Endothelial cell of umbilical vein (primary cell): Measurements from ENCODE around the gene VAPB. TPM values are rescaled to one million over a fixed set of nuclear protein-coding genes. Genes with fewer than 3 reads are reported as not detected.
A peak's percentile ranks its signal among the peaks of the same experiment; 100 is the strongest.

Source experiments
- BruUV-seq: library from RNA; stranded (reverse); fragments of 400-500 nt; replicated peaks from 2 replicates; lab custom pipeline; 2021; lab: Mats Ljungman, UMichigan
- CTCF ChIA-PET: fragments of 300-600, 350-600 bp; sonication (Branson Sonifier 250); formaldehyde crosslinking; loops from one replicate; lab custom pipeline; 2021; ENCODE audit warnings: antibody characterized with exemption, inconsistent platforms; lab: Charles Lee
- POLR2A ChIA-PET: fragments of 300-600, 350-600 bp; sonication (Branson Sonifier 250); formaldehyde crosslinking; loops from one replicate; lab custom pipeline; 2021; ENCODE audit warnings: antibody characterized with exemption, inconsistent platforms; lab: Charles Lee
- DNase-seq: peaks from one replicate; pipeline ENCODE4 v3.0.0-alpha.2; 2011; ENCODE audit warnings: low read depth, low spot score
- FAIRE-seq: peaks from 2 replicates; lab custom pipeline; 2011; peaks lifted over from hg19 to GRCh38; lab: Jason Lieb, UNC
- H2AFZ ChIP-seq: 2 replicates; pipeline ENCODE4 v1.6.0; 2012; ENCODE audit warnings: low read depth, low read length, control low read depth, inconsistent platforms
- H3K27ac ChIP-seq: 2 replicates; pipeline ENCODE4 v1.5.1; 2011; ENCODE audit warnings: low read depth, mild to moderate bottlenecking, control low read depth, low read length, moderate library complexity; ENCODE audit not compliant: insufficient read depth
- H3K27me3 ChIP-seq, 2 experiments: 2 replicates each; pipeline versions ENCODE4 v1.6.0 to v1.6.1; 2011; ENCODE audit warnings: low read length in 2 of 2, mixed read lengths in 1 of 2; ENCODE audit not compliant: control insufficient read depth in 2 of 2, insufficient read depth in 2 of 2
- H3K36me3 ChIP-seq, 2 experiments: 2 replicates in 1 of 2; 3 replicates in 1 of 2; pipeline ENCODE4 v1.5.1; 2011; ENCODE audit warnings: low read length in 2 of 2, mild to moderate bottlenecking in 1 of 2, moderate library complexity in 1 of 2; ENCODE audit not compliant: control insufficient read depth in 2 of 2, insufficient read depth in 2 of 2; ENCODE audit errors: extremely low read depth in 1 of 2
- H3K4me1 ChIP-seq: 3 replicates; pipeline ENCODE4 v1.5.1; 2011; ENCODE audit warnings: mild to moderate bottlenecking, low read length; ENCODE audit not compliant: control insufficient read depth, insufficient read depth; ENCODE audit errors: extremely low read depth
- H3K4me2 ChIP-seq: 2 replicates; pipeline ENCODE4 v1.6.1; 2011; ENCODE audit warnings: low read length, control low read depth, mixed read lengths; ENCODE audit not compliant: insufficient read depth
- H3K4me3 ChIP-seq, 3 experiments: fragments of 200-600 bp in 1 of 3; sonication (generic), shearing (Covaris generic) in 1 of 3; replicated peaks in 1 of 3; 2 replicates each; pipeline ENCODE4 v1.5.1; 2011 to 2016; ENCODE audit warnings: control low read depth in 3 of 3, low read length in 3 of 3, mild to moderate bottlenecking in 2 of 3, inconsistent platforms in 1 of 3, low read depth in 1 of 3, moderate library complexity in 1 of 3; ENCODE audit not compliant: insufficient read depth in 1 of 3
- H3K79me2 ChIP-seq: 2 replicates; pipeline ENCODE4 v1.6.0; 2012; ENCODE audit warnings: low read length, inconsistent platforms; ENCODE audit not compliant: control insufficient read depth, insufficient read depth
- H3K9ac ChIP-seq: replicated peaks from 2 replicates; pipeline ENCODE3; 2011; ENCODE audit warnings: low read length, control low read depth; ENCODE audit not compliant: insufficient read depth; ENCODE audit errors: extremely low read depth
- H3K9me1 ChIP-seq: replicated peaks from 3 replicates; pipeline ENCODE4 v1.6.0; 2011; ENCODE audit warnings: mild to moderate bottlenecking, low read length; ENCODE audit not compliant: control insufficient read depth, insufficient read depth; ENCODE audit errors: extremely low read depth
- H3K9me3 ChIP-seq: replicated peaks from 2 replicates; pipeline ENCODE4 v1.5.1; 2012; ENCODE audit warnings: low read length, inconsistent platforms; ENCODE audit not compliant: control insufficient read depth, insufficient read depth
- H4K20me1 ChIP-seq: replicated peaks from 2 replicates; pipeline ENCODE3; 2011; ENCODE audit warnings: mild to moderate bottlenecking, low read length; ENCODE audit not compliant: control insufficient read depth, insufficient read depth; ENCODE audit errors: extremely low read depth
- EZH2 ChIP-seq: IDR thresholded peaks from 2 replicates; pipeline ENCODE4 v1.6.1; 2012; ENCODE audit warnings: borderline replicate concordance, low read depth, mild to moderate bottlenecking, moderate library complexity, low read length, inconsistent platforms; ENCODE audit not compliant: severe bottlenecking
- GATA2 ChIP-seq: IDR thresholded peaks from 2 replicates; pipeline ENCODE4 v1.7.0; 2011; ENCODE audit warnings: low read depth, mild to moderate bottlenecking, moderate library complexity, mixed read lengths, low read length; ENCODE audit not compliant: insufficient read length, insufficient read depth
- JUN ChIP-seq: IDR thresholded peaks from 2 replicates; pipeline ENCODE4 v1.6.1; 2011; ENCODE audit warnings: borderline replicate concordance, low read depth; ENCODE audit not compliant: insufficient read length, insufficient read depth
- MYC ChIP-seq: IDR thresholded peaks from one replicate; pipeline ENCODE4 v1.6.1; 2011; ENCODE audit warnings: mild to moderate bottlenecking, low read depth, low read length
- POLR2A ChIP-seq: IDR thresholded peaks from 2 replicates; pipeline ENCODE4 v1.6.1; 2012; ENCODE audit warnings: low read depth, mild to moderate bottlenecking, control low read depth, low read length
- POLR2AphosphoS5 ChIP-seq: IDR thresholded peaks from 2 replicates; pipeline ENCODE4 v1.6.1; 2012; ENCODE audit warnings: low read depth, mild to moderate bottlenecking, control low read depth, low read length, moderate library complexity; ENCODE audit not compliant: insufficient read depth
- dilution Hi-C: fragments of 300-500 bp; cut with MboI; formaldehyde crosslinking; loops from one replicate; pipeline ENCODE4 v1.15.0; 2019; ENCODE audit warnings: low sequenced_read_pairs; ENCODE audit not compliant: extremely low pct_ligation_motif_present
- intact Hi-C: fragments of 100-400 bp; cut with micrococcal nuclease; formaldehyde crosslinking; loops from one replicate; pipeline ENCODE4 v1.10.0; 2022
- polyA plus RNA-seq, 4 experiments: library from polyadenylated mRNA; depleted of rRNA in 3 of 4; stranded (reverse) in 3 of 4; unstranded in 1 of 4; fragments of >200 nt; gene quantifications; 2 replicates each; pipeline versions ENCODE4 v1.2.1 to v1.2.3, GENCODE V29; 2011 to 2012; ENCODE audit warnings: missing spikeins in 1 of 4
- total RNA-seq: library from RNA; stranded (reverse); gene quantifications from 2 replicates; pipeline ENCODE4 v1.2.3, GENCODE V29; 2021
- TF ChIP-seq, protein P1 (sequence below), 2 donors: IDR thresholded peaks; 1 replicate in 1 of 2; 2 replicates in 1 of 2; pipeline ENCODE4 v1.5.1; 2011; ENCODE audit warnings: low read length in 2 of 2, mild to moderate bottlenecking in 2 of 2, moderate library complexity in 2 of 2, control low read depth in 1 of 2, inconsistent platforms in 1 of 2, low read depth in 1 of 2; ENCODE audit not compliant: insufficient read depth in 1 of 2; ENCODE audit errors: extremely low read depth in 1 of 2

Gene VAPB
- total and polyA plus RNA-seq, 2 donors (not counting 3 experiments of a cell fraction or from before 2014, with no cell fraction given), result 17.9 to 48.9 TPM

- POLR2A ChIA-PET, result no interaction called here
Measured at GRCh38 chr20:58399926-58400325, 10.9 kb downstream of the VAPB start.

DNA sequence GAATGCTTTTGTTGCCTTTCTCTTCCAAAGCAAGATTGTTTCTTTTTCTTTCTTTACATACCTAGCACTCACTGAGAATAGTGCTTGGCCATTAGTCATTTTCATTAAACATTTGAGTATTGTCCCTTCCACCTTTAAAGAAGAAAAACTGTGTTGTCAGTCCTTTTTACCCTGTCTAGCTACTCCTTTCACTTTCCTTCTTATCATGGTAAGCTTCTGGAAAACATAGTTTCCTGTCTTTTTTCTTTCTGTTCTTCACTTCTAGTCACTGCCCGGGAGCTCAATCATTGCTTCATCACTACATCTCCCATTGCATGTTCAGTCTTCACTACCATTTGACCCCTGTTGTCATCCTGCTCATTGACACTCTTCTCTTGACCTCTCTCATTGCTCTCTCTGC lies 12.1 kb downstream of the VAPB start:
- TF ChIP-seq MYC (no peak), JUN (no peak), EZH2 (no peak), POLR2A (no peak)
- Histone ChIP-seq H3K4me3 (no peak overlapping the region), H3K36me3 (no peaks in the 10 kb centered on the region), H3K4me2 (no peak overlapping the region), H4K20me1 (peaks cover 27% of the 10 kb centered on the region), H2AFZ (no peak overlapping the region), H3K79me2 (peaks cover 97% of the 10 kb centered on the region), H3K9me1 (peaks cover 3% of the 10 kb centered on the region), H3K9me3 (no peaks in the 10 kb centered on the region), H3K9ac (no peak overlapping the region), H3K4me1 (no peaks in the 10 kb centered on the region), H3K27me3 (no peaks in the 10 kb centered on the region), H3K27ac (no peak overlapping the region)
- intact Hi-C loops (loop anchor here (5.0 to 10.0 kb wide), 2 partner anchors 41 to 1006 kb away; partner anchors contain the start of gene RBM38), dilution Hi-C loops (no loop called here)
- BruUV-seq, result no TSS peak
- DNase-seq, result peak; percentile 8
- CTCF ChIA-PET, result no interaction called here
- FAIRE-seq, result no peak
- POLR2A ChIA-PET, result no interaction called here

More at GRCh38 chr20:58399926-58400325, 10.9 kb downstream of the VAPB start:
- TF ChIP-seq, protein P1, sequence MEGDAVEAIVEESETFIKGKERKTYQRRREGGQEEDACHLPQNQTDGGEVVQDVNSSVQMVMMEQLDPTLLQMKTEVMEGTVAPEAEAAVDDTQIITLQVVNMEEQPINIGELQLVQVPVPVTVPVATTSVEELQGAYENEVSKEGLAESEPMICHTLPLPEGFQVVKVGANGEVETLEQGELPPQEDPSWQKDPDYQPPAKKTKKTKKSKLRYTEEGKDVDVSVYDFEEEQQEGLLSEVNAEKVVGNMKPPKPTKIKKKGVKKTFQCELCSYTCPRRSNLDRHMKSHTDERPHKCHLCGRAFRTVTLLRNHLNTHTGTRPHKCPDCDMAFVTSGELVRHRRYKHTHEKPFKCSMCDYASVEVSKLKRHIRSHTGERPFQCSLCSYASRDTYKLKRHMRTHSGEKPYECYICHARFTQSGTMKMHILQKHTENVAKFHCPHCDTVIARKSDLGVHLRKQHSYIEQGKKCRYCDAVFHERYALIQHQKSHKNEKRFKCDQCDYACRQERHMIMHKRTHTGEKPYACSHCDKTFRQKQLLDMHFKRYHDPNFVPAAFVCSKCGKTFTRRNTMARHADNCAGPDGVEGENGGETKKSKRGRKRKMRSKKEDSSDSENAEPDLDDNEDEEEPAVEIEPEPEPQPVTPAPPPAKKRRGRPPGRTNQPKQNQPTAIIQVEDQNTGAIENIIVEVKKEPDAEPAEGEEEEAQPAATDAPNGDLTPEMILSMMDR (IDR thresholded peaks at IDR 0.05; ENCODE audit: extremely low read depth in 1 of 2, insufficient read depth in 1 of 2, low read depth in 1 of 2, low read length in 2 of 2), result no peak
- TF ChIP-seq EZH2, result no peak
- TF ChIP-seq POLR2AphosphoS5, result no peak
- TF ChIP-seq GATA2, result no peak
- CTCF ChIA-PET, result interaction anchor here (0.9 kb wide), 1 partner anchor 11 kb away, joined by 3 read pairs; no protein-coding TSS in a partner anchor
- Histone ChIP-seq H3K27ac (no peak overlapping the region), H3K9me1 (peaks cover 3% of the 10 kb centered on the region), H3K27me3 (no peaks in the 10 kb centered on the region), H3K79me2 (peaks cover 99% of the 10 kb centered on the region), H3K9me3 (no peaks in the 10 kb centered on the region), H3K4me1 (no peaks in the 10 kb centered on the region), H4K20me1 (peaks cover 31% of the 10 kb centered on the region), H3K4me3 (no peak overlapping the region), H3K36me3 (no peaks in the 10 kb centered on the region), H3K4me2 (no peak overlapping the region), H2AFZ (no peak overlapping the region), H3K9ac (no peak overlapping the region)
- intact Hi-C loops, result loop anchor here (5.0 to 10.0 kb wide), 2 partner anchors 42 to 1005 kb away; partner anchors contain the start of gene RBM38
- DNase-seq (no peak), FAIRE-seq (no peak)
- dilution Hi-C loops, result no loop called here
- no TSS peak for BruUV-seq
